Measurements from ENCODE around the gene SHISA5. TPM values are rescaled to one million over a fixed set of nuclear protein-coding genes. Genes with fewer than 3 reads are reported as not detected.

Gene SHISA5
- total RNA-seq, 1 donor from 2014 or later: 333 TPM

GRCh38 chr3:48472673-48472922 is 31.4 kb downstream of the SHISA5 start:
- Mint-ChIP-seq H3K36me3 (ENCODE audit: low read depth, unreplicated experiment) (peaks cover 20% of the 10 kb centered on the region), H3K4me3 (ENCODE audit: unreplicated experiment) (peak overlapping the region; percentile 98), H3K27me3 (ENCODE audit: low read depth, unreplicated experiment) (no peaks in the 10 kb centered on the region), H3K4me1 (ENCODE audit: low read depth, unreplicated experiment) (peaks cover 14% of the 10 kb centered on the region), H3K9me3 (ENCODE audit: unreplicated experiment) (no peaks in the 10 kb centered on the region), H3K27ac (ENCODE audit: unreplicated experiment) (peak overlapping the region; percentile 100)
- Histone ChIP-seq H3K4me2 (ENCODE audit: low read length) (peak overlapping the region; percentile 97), H3K4me1 (ENCODE audit: insufficient read depth, low read length) (peaks cover 8% of the 10 kb centered on the region), H3K79me2 (ENCODE audit: insufficient read depth, low read length) (peaks cover 52% of the 10 kb centered on the region), H3K36me3 (ENCODE audit: insufficient read depth, low read length) (peaks cover under 1% of the 10 kb centered on the region), H3K9me3 (ENCODE audit: insufficient read depth, low read depth, low read length) (no peaks in the 10 kb centered on the region), H2AFZ (ENCODE audit: low read depth, low read length) (peak overlapping the region; percentile 89), H3K4me3 (ENCODE audit: insufficient read depth, low read depth, low read length) (peak overlapping the region; percentile 99), H3K9ac (ENCODE audit: low read length) (peak overlapping the region; percentile 97), H3K27ac (ENCODE audit: low read depth, low read length) (peak overlapping the region; percentile 97), H4K20me1 (ENCODE audit: insufficient read depth, low read length) (peaks cover 11% of the 10 kb centered on the region), H3K27me3 (ENCODE audit: insufficient read depth, low read length) (no peaks in the 10 kb centered on the region)
- FAIRE-seq (no peak), DNase-seq (ENCODE audit: low read depth) (peak; percentile 75)
- TF ChIP-seq EZH2 (IDR thresholded peaks at IDR 0.05; ENCODE audit: insufficient read depth, low read length): no peak

- Histone ChIP-seq H3K9ac (ENCODE audit: low read length) (peak overlapping the region; percentile 7), H3K79me2 (ENCODE audit: insufficient read depth, low read length) (peaks cover 66% of the 10 kb centered on the region), H3K4me1 (ENCODE audit: insufficient read depth, low read length) (peaks cover 29% of the 10 kb centered on the region), H3K4me2 (ENCODE audit: low read length) (no peak overlapping the region), H2AFZ (ENCODE audit: low read depth, low read length) (no peak overlapping the region), H3K36me3 (ENCODE audit: insufficient read depth, low read length) (peaks cover 7% of the 10 kb centered on the region), H3K27ac (ENCODE audit: low read depth, low read length) (no peak overlapping the region), H3K27me3 (ENCODE audit: insufficient read depth, low read length) (no peaks in the 10 kb centered on the region), H3K9me3 (ENCODE audit: insufficient read depth, low read depth, low read length) (no peaks in the 10 kb centered on the region), H3K4me3 (ENCODE audit: insufficient read depth, low read depth, low read length) (no peak overlapping the region), H4K20me1 (ENCODE audit: insufficient read depth, low read length) (peaks cover 14% of the 10 kb centered on the region)
- peak overlapping the region; percentile 69 for H3K4me3 Mint-ChIP-seq (ENCODE audit: unreplicated experiment)
- peaks cover 19% of the 10 kb centered on the region for H3K36me3 Mint-ChIP-seq (ENCODE audit: low read depth, unreplicated experiment)
- H3K9me3 Mint-ChIP-seq (ENCODE audit: unreplicated experiment): no peaks in the 10 kb centered on the region
- no peak for DNase-seq (ENCODE audit: low read depth)
- no peak overlapping the region for H3K27ac Mint-ChIP-seq (ENCODE audit: unreplicated experiment)
- H3K4me1 Mint-ChIP-seq (ENCODE audit: low read depth, unreplicated experiment): peaks cover 23% of the 10 kb centered on the region
- no peaks in the 10 kb centered on the region for H3K27me3 Mint-ChIP-seq (ENCODE audit: low read depth, unreplicated experiment)
- no peak for FAIRE-seq
- no peak for TF ChIP-seq CTCF (IDR thresholded peaks at IDR 0.05; ENCODE audit: insufficient read depth, low read depth, low read length)
- no peak for TF ChIP-seq EZH2 (IDR thresholded peaks at IDR 0.05; ENCODE audit: insufficient read depth, low read length)
These were observed 33.7 kb downstream of the SHISA5 start for GRCh38 chr3:48470286-48470685.

GRCh38 chr3:48469046-48469915 is 34.7 kb downstream of the SHISA5 start:
- no peak for FAIRE-seq
- H3K36me3 ChIP-seq (ENCODE audit: insufficient read depth, low read length): peaks cover 7% of the 10 kb centered on the region
- peak overlapping the region; percentile 55 for H3K4me3 Mint-ChIP-seq (ENCODE audit: unreplicated experiment)
- H3K27ac ChIP-seq (ENCODE audit: low read depth, low read length): no peak overlapping the region
- H3K27me3 ChIP-seq (ENCODE audit: insufficient read depth, low read length): no peaks in the 10 kb centered on the region
- H3K4me1 Mint-ChIP-seq (ENCODE audit: low read depth, unreplicated experiment): peaks cover 21% of the 10 kb centered on the region
- DNase-seq (ENCODE audit: low read depth): no peak
- H3K36me3 Mint-ChIP-seq (ENCODE audit: low read depth, unreplicated experiment): peaks cover 14% of the 10 kb centered on the region
- H3K4me3 ChIP-seq (ENCODE audit: insufficient read depth, low read depth, low read length): no peak overlapping the region
- TF ChIP-seq CTCF (IDR thresholded peaks at IDR 0.05; ENCODE audit: insufficient read depth, low read depth, low read length) (no peak), EZH2 (IDR thresholded peaks at IDR 0.05; ENCODE audit: insufficient read depth, low read length) (no peak)
- no peak overlapping the region for H3K9ac ChIP-seq (ENCODE audit: low read length)
- H3K4me2 ChIP-seq (ENCODE audit: low read length): no peak overlapping the region
- H3K9me3 Mint-ChIP-seq (ENCODE audit: unreplicated experiment): no peaks in the 10 kb centered on the region
- peaks cover 34% of the 10 kb centered on the region for H3K4me1 ChIP-seq (ENCODE audit: insufficient read depth, low read length)
- H3K79me2 ChIP-seq (ENCODE audit: insufficient read depth, low read length): peaks cover 66% of the 10 kb centered on the region
- H3K9me3 ChIP-seq (ENCODE audit: insufficient read depth, low read depth, low read length): no peaks in the 10 kb centered on the region
- H2AFZ ChIP-seq (ENCODE audit: low read depth, low read length): no peak overlapping the region
- H4K20me1 ChIP-seq (ENCODE audit: insufficient read depth, low read length): peaks cover 14% of the 10 kb centered on the region
- no peak overlapping the region for H3K27ac Mint-ChIP-seq (ENCODE audit: unreplicated experiment)
- no peaks in the 10 kb centered on the region for H3K27me3 Mint-ChIP-seq (ENCODE audit: low read depth, unreplicated experiment)

Measured in astrocyte (in vitro differentiated cells and primary cell).